ENCODE measurements around the gene ZWILCH.

Gene ZWILCH

GRCh38 chr15:66488525-66488924 lies 16.6 kb upstream of the ZWILCH start:
- DNase-seq (ENCODE audit: low read depth, low spot score) = no peak
- TF ChIP-seq CTCF (IDR thresholded peaks at IDR 0.05; ENCODE audit: insufficient read depth, low read length, missing control alignments) = no peak
- POLR2A ChIA-PET = interaction anchor here (1.3 kb wide), 1 partner anchor 9 kb away, joined by 3 read pairs; the partner anchor contains the start of gene SNAPC5
- CTCF ChIA-PET = interaction anchor here (1.1 to 4.7 kb wide), 2 partner anchors 11 to 15 kb away, joined by 3 to 47 read pairs; partner anchors contain the start of gene SNAPC5
- H3K4me3 ChIP-seq (ENCODE audit: low read depth, low read length) = no peak overlapping the region

- CTCF ChIA-PET = interaction anchor here (4.7 kb wide), 1 partner anchor 10 kb away, joined by 47 read pairs; the partner anchor contains the start of gene SNAPC5
- DNase-seq (ENCODE audit: low read depth, low spot score) = no peak
- POLR2A ChIA-PET = interaction anchor here (1.3 kb wide), 1 partner anchor 8 kb away, joined by 3 read pairs; the partner anchor contains the start of gene SNAPC5
- no peak overlapping the region for H3K4me3 ChIP-seq (ENCODE audit: low read depth, low read length)
- TF ChIP-seq CTCF (IDR thresholded peaks at IDR 0.05; ENCODE audit: insufficient read depth, low read length, missing control alignments) = no peak
These were observed 15.8 kb upstream of the ZWILCH start for GRCh38 chr15:66489179-66489791.

- ChIA-PET CTCF (interaction anchor here (1.5 kb wide), 1 partner anchor 104 kb away, joined by 4 read pairs; no protein-coding TSS in a partner anchor), POLR2A (interaction anchor here (1.1 kb wide), 1 partner anchor 14 kb away, joined by 4 read pairs; the partner anchor contains the start of gene ZWILCH)
- no peak for DNase-seq (ENCODE audit: low read depth, low spot score)
- no peak for TF ChIP-seq CTCF (IDR thresholded peaks at IDR 0.05; ENCODE audit: insufficient read depth, low read length, missing control alignments)
- H3K4me3 ChIP-seq (ENCODE audit: low read depth, low read length) = no peak overlapping the region
These were observed 13.3 kb upstream of the ZWILCH start for GRCh38 chr15:66491846-66492245.

GRCh38 chr15:66494262-66494661 lies 10.9 kb upstream of the ZWILCH start:
- H3K4me3 ChIP-seq (ENCODE audit: low read depth, low read length) = no peak overlapping the region
- ChIA-PET CTCF (interaction anchor here (0.8 to 1.2 kb wide), 3 partner anchors 8 to 109 kb away, joined by 3 read pairs; partner anchors contain the start of gene RPL4), POLR2A (no interaction called here)
- no peak for DNase-seq (ENCODE audit: low read depth, low spot score)
- TF ChIP-seq CTCF (IDR thresholded peaks at IDR 0.05; ENCODE audit: insufficient read depth, low read length, missing control alignments) = no peak

DNA sequence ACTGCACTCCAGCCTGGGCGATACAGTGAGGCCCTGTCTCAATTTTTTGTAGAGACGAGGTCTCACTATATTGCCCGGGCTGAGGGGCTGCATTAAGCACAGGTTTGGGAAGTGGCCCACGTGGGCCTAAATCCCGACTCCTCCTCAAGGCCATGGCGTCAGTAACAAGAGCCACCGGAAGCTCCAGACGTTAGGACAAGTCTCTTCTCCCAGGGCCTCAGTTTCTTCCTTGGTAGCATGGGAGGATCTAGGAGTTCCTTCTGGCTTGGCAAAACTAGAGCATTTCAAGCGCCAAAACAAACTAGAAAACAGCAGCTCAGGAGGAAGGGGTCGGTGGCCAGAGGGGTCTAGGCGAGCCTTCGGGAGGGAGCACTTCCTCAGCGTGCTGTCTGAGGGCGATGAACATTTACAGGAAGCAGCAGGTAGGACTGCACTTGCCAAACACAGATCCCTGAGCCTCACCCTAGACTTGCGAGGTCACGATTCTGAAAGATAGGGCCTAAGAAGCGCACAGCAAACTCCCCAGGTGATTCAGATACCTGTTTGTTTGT lies 8.1 kb upstream of the ZWILCH start:
- no peak for DNase-seq (ENCODE audit: low read depth, low spot score)
- peak overlapping the region; percentile 94 for H3K4me3 ChIP-seq (ENCODE audit: low read depth, low read length)
- no peak for TF ChIP-seq CTCF (IDR thresholded peaks at IDR 0.05; ENCODE audit: insufficient read depth, low read length, missing control alignments)
- POLR2A ChIA-PET = interaction anchor here (0.6 to 3.6 kb wide), 4 partner anchors 11 to 110 kb away, joined by 3 to 19 read pairs (median 4); partner anchors contain the start of gene MAP2K1
- CTCF ChIA-PET = interaction anchor here (0.6 to 6.1 kb wide), 34 partner anchors 9 to 579 kb away, joined by 3 to 112 read pairs (median 4); partner anchors contain the start of genes LCTL, MAP2K1 and ZWILCH
